Common myeloid progenitor, CD34-positive (primary cell): ENCODE data around the gene IPCEF1.
"Not testable (repeated sequence)": the region's sequence is repeated elsewhere in the genome, so short reads cannot be mapped to it uniquely, and the experiment has no call there.

ENCODE experiments used
- CTCF ChIA-PET: fragments of 350-600 bp; sonication (Branson Sonifier 250); formaldehyde crosslinking; loops from one replicate; lab custom pipeline; 2021; ENCODE audit warnings: antibody characterized with exemption; lab: Charles Lee
- POLR2A ChIA-PET: fragments of 350-600 bp; sonication (Branson Sonifier 250); formaldehyde crosslinking; loops from one replicate; lab custom pipeline; 2021; ENCODE audit warnings: antibody characterized with exemption; lab: Charles Lee
- DNase-seq, 3 donors: peaks; one replicate each; pipeline versions ENCODE4 v3.0.0 to v3.0.0-alpha.2; 2013
- H3K27ac ChIP-seq, 2 experiments: 1 replicate in 1 of 2; 2 replicates in 1 of 2; pipeline ENCODE4 v1.7.0; 2013; ENCODE audit warnings: inconsistent platforms in 2 of 2, low read length in 2 of 2, mild to moderate bottlenecking in 2 of 2, low read depth in 1 of 2, moderate library complexity in 1 of 2; ENCODE audit not compliant: severe bottlenecking in 2 of 2, insufficient read depth in 1 of 2, poor library complexity in 1 of 2
- H3K27me3 ChIP-seq, 5 experiments: replicated peaks in 2 of 5; 1 replicate in 3 of 5; 2 replicates in 2 of 5; pipeline versions ENCODE4 v1.6.1 to v1.7.0; 2013; ENCODE audit warnings: low read length in 4 of 5, mild to moderate bottlenecking in 2 of 5, moderate library complexity in 2 of 5, inconsistent platforms in 1 of 5; ENCODE audit not compliant: insufficient read depth in 5 of 5, control insufficient read depth in 4 of 5
- H3K36me3 ChIP-seq, 4 experiments: 1 replicate in 2 of 4; 2 replicates in 2 of 4; pipeline versions ENCODE4 v1.6.1 to v1.7.0; 2013; ENCODE audit warnings: low read length in 3 of 4, control low read depth in 1 of 4, mild to moderate bottlenecking in 1 of 4; ENCODE audit not compliant: control insufficient read depth in 4 of 4, insufficient read depth in 4 of 4
- H3K4me1 ChIP-seq, 4 experiments: 1 replicate in 3 of 4; 2 replicates in 1 of 4; pipeline versions ENCODE4 v1.6.1 to v1.7.1; 2013; ENCODE audit warnings: low read length in 3 of 4, mild to moderate bottlenecking in 3 of 4, control low read depth in 1 of 4, inconsistent platforms in 1 of 4, moderate library complexity in 1 of 4; ENCODE audit not compliant: control insufficient read depth in 4 of 4, insufficient read depth in 4 of 4; ENCODE audit errors: control extremely low read depth in 1 of 4
- H3K4me3 ChIP-seq, 7 experiments: 1 replicate in 4 of 7; 2 replicates in 3 of 7; pipeline versions ENCODE4 v1.5.1 to v1.7.0; 2013; ENCODE audit warnings: mild to moderate bottlenecking in 7 of 7, low read length in 6 of 7, moderate library complexity in 6 of 7, inconsistent platforms in 2 of 7, low read depth in 2 of 7, control low read depth in 1 of 7; ENCODE audit not compliant: insufficient read depth in 4 of 7, control insufficient read depth in 1 of 7; ENCODE audit errors: extremely low read depth in 1 of 7
- H3K9me3 ChIP-seq, 5 experiments: 1 replicate in 4 of 5; 2 replicates in 1 of 5; pipeline versions ENCODE4 v1.6.1 to v1.7.1; 2013; ENCODE audit warnings: low read length in 4 of 5, mild to moderate bottlenecking in 2 of 5, inconsistent platforms in 1 of 5, low read depth in 1 of 5, moderate library complexity in 1 of 5; ENCODE audit not compliant: control insufficient read depth in 4 of 5, insufficient read depth in 2 of 5; ENCODE audit errors: control extremely low read depth in 1 of 5
- WGBS: methylation state at CpG from one replicate; pipeline ENCODE4 v1.1.5; 2013; ENCODE audit not compliant: insufficient coverage; 5-methylcytosine and 5-hydroxymethylcytosine counted together

IPCEF1 gene

GRCh38 chr6:154343473-154344308 is 12.9 kb downstream of the IPCEF1 start:
- no peak overlapping the region for H3K4me3 ChIP-seq
- H3K9me3 ChIP-seq, result peaks cover 0 to 9% (median 2%) of the 10 kb centered on the region in 5 experiments
- no peaks in the 10 kb centered on the region for H3K36me3 ChIP-seq
- ChIA-PET POLR2A (no interaction called here), CTCF (interaction anchor here (1.7 kb wide), 1 partner anchor 10 kb away, joined by 5 read pairs; no protein-coding TSS in a partner anchor)
- no peak overlapping the region for H3K27ac ChIP-seq
- peak; percentile 58 to 83 (median 69) for DNase-seq
- H3K4me1 ChIP-seq, result peaks cover 0 to 9% (median 7%) of the 10 kb centered on the region in 4 experiments
- H3K27me3 ChIP-seq, result no peaks in the 10 kb centered on the region
- 72% methylated on average over 15 of the region's 16 CpGs for WGBS

GRCh38 chr6:154341871-154342270 is 14.7 kb downstream of the IPCEF1 start:
- no peaks in the 10 kb centered on the region for H3K27me3 ChIP-seq
- ChIA-PET POLR2A (no interaction called here), CTCF (interaction anchor here (1.2 to 1.6 kb wide), 4 partner anchors 13 to 65 kb away, joined by 3 to 5 read pairs (median 4); no protein-coding TSS in a partner anchor)
- peaks cover 6 to 23% (median 13%) of the 10 kb centered on the region in 4 experiments for H3K4me1 ChIP-seq
- peaks cover 0 to 7% (median 2%) of the 10 kb centered on the region in 5 experiments for H3K9me3 ChIP-seq
- H3K36me3 ChIP-seq, result no peaks in the 10 kb centered on the region
- no peak overlapping the region for H3K4me3 ChIP-seq
- no peak overlapping the region for H3K27ac ChIP-seq
- 89% methylated on average over 5 of the region's 5 CpGs for WGBS
- no peak for DNase-seq

- no peaks in the 10 kb centered on the region for H3K27me3 ChIP-seq
- no peak overlapping the region for H3K27ac ChIP-seq
- DNase-seq, result no peak
- no peak overlapping the region for H3K4me3 ChIP-seq
- peaks cover 0 to 2% (median 0%) of the 10 kb centered on the region in 5 experiments for H3K9me3 ChIP-seq
- peaks cover 6 to 26% (median 13%) of the 10 kb centered on the region in 4 experiments for H3K4me1 ChIP-seq
- WGBS, result 67% methylated on average over 2 of the region's 4 CpGs
- ChIA-PET CTCF (interaction anchor here (1.0 to 1.6 kb wide), 3 partner anchors 11 to 65 kb away, joined by 3 to 5 read pairs (median 4); no protein-coding TSS in a partner anchor), POLR2A (interaction anchor here (0.6 kb wide), 1 partner anchor 372 kb away, joined by 5 read pairs; no protein-coding TSS in a partner anchor)
- no peaks in the 10 kb centered on the region for H3K36me3 ChIP-seq
Measured at GRCh38 chr6:154341336-154341735, 15.3 kb downstream of the IPCEF1 start.

GRCh38 chr6:154337406-154338005 is 19.1 kb downstream of the IPCEF1 start:
- CTCF ChIA-PET, result interaction anchor here (1.0 to 1.3 kb wide), 4 partner anchors 9 to 35 kb away, joined by 3 to 4 read pairs (median 3); no protein-coding TSS in a partner anchor
- POLR2A ChIA-PET, result no interaction called here
- Histone ChIP-seq H3K9me3 (no peaks in the 10 kb centered on the region), H3K4me1 (peaks cover 6 to 26% (median 11%) of the 10 kb centered on the region in 4 experiments), H3K36me3 (no peaks in the 10 kb centered on the region), H3K27me3 (no peaks in the 10 kb centered on the region), H3K4me3 (no peak overlapping the region), H3K27ac (no peak overlapping the region)
- DNase-seq, result peak in 1 of 3 donors; percentile 30
- WGBS, result 70% methylated on average over 3 of the region's 4 CpGs

- H3K9me3 ChIP-seq, H3K36me3 ChIP-seq, POLR2A ChIA-PET, H3K27me3 ChIP-seq, H3K4me3 ChIP-seq, H3K27ac ChIP-seq, DNase-seq: not testable (repeated sequence)
- WGBS, result no CpG with 5 or more reads among the region's 1 CpG
- H3K4me1 ChIP-seq, result peaks cover 4 to 19% (median 8%) of the 10 kb centered on the region in 4 experiments
- CTCF ChIA-PET, result interaction anchor here (0.8 to 2.4 kb wide), 3 partner anchors 9 to 13 kb away, joined by 3 to 5 read pairs (median 3); no protein-coding TSS in a partner anchor
Measured at GRCh38 chr6:154334147-154334546, 22.5 kb downstream of the IPCEF1 start.

GRCh38 chr6:154331750-154332149 is 24.9 kb downstream of the IPCEF1 start:
- DNase-seq, result no peak
- Histone ChIP-seq H3K4me1 (peaks cover 0 to 2% (median 0%) of the 10 kb centered on the region in 4 experiments), H3K27ac (no peak overlapping the region), H3K36me3 (no peaks in the 10 kb centered on the region), H3K27me3 (no peaks in the 10 kb centered on the region), H3K9me3 (peaks cover 0 to 6% (median 2%) of the 10 kb centered on the region in 5 experiments), H3K4me3 (no peak overlapping the region)
- POLR2A ChIA-PET, result no interaction called here
- WGBS, result 100% methylated on average over 2 of the region's 2 CpGs
- CTCF ChIA-PET, result no interaction called here
